ENCODE results near the gene SDR39U1.

The SDR39U1 gene

DNA sequence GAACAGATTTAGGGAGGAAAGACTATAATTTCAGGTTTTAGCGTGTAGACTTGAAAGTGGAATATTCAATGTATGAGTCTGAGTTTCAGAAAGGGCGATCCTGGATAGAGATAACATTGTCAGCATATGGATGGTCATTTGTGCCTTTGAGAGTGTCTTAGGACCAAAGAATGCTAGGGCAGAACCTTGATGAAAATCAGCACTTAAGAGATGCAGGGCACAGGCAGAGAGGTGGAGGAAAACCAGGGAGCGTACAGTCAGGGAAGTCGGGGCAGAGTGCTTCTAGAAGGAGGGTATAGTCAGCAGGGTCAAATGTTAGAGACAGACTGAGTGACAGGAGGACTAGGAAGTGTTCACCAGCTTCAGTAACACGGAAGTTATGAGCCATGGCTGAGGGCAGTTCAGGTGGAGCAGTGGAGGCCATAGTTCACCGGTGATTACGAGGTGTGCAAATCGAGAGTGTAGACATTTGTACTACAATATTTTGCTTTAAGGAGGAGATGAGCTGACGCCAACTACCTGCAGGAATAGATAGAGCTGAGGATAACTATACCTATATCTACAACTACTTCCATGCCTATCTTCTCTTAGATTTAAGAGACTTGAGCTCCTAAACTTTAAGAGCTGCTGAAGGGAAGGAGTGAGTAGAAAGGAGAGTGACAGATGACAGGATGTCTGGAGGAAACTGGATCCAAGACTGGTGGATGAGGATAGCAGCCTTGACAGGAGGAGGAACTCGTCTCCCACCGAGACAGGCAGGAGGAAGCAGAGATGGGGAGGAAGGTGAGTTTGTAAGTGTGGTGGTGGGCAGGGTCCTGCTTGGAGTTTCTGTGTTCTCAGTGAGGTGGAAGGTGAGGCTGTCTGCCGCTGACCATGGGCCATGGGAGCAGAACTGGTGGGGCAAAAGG, 19.6 kb downstream of the SDR39U1 start:
- no peak overlapping the region for H3K4me3 ChIP-seq (replicated peaks; ENCODE audit: low read depth, low read length)
- no peak for DNase-seq (ENCODE audit: extremely low read depth, insufficient read length)
- H3K36me3 ChIP-seq (ENCODE audit: control insufficient read depth, insufficient read depth, low read length): no peaks in the 10 kb centered on the region
- H3K27me3 ChIP-seq (replicated peaks; ENCODE audit: control insufficient read depth, insufficient read depth, low read length): no peaks in the 10 kb centered on the region; the same call in 1 of the 2 replicates
- TF ChIP-seq, protein P1, sequence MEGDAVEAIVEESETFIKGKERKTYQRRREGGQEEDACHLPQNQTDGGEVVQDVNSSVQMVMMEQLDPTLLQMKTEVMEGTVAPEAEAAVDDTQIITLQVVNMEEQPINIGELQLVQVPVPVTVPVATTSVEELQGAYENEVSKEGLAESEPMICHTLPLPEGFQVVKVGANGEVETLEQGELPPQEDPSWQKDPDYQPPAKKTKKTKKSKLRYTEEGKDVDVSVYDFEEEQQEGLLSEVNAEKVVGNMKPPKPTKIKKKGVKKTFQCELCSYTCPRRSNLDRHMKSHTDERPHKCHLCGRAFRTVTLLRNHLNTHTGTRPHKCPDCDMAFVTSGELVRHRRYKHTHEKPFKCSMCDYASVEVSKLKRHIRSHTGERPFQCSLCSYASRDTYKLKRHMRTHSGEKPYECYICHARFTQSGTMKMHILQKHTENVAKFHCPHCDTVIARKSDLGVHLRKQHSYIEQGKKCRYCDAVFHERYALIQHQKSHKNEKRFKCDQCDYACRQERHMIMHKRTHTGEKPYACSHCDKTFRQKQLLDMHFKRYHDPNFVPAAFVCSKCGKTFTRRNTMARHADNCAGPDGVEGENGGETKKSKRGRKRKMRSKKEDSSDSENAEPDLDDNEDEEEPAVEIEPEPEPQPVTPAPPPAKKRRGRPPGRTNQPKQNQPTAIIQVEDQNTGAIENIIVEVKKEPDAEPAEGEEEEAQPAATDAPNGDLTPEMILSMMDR (IDR thresholded peaks at IDR 0.05; ENCODE audit: insufficient read depth, low read length, poor library complexity, severe bottlenecking): no peak

DNA sequence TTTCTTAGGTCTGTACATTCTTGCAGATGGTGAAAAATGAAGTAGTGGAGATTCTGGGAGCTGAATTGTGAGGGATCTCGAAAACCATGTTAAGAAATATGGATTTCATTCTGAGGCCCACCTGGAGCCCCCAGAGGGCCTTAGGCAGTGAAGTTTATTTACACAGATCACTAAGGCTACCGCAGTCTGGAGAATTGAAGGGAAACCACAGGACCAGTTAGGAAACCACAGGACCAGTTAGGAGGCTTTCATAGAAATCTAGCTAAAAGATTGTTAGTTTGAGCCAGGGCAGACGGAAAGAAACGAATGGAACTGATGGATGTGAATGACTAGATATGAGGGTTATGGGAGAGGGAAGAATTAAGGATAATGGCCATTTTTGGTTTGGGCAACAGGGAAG, 20.3 kb downstream of the SDR39U1 start:
- H3K4me3 ChIP-seq (replicated peaks; ENCODE audit: low read depth, low read length): no peak overlapping the region
- DNase-seq (ENCODE audit: extremely low read depth, insufficient read length): no peak
- H3K27me3 ChIP-seq (replicated peaks; ENCODE audit: control insufficient read depth, insufficient read depth, low read length): no peaks in the 10 kb centered on the region; the same call in 1 of the 2 replicates
- TF ChIP-seq, protein P1 (IDR thresholded peaks at IDR 0.05; ENCODE audit: insufficient read depth, low read length, poor library complexity, severe bottlenecking): no peak
- H3K36me3 ChIP-seq (ENCODE audit: control insufficient read depth, insufficient read depth, low read length): no peaks in the 10 kb centered on the region

GRCh38 chr14:24418492-24418873, 24.1 kb downstream of the SDR39U1 start:
- Histone ChIP-seq H3K27me3 (replicated peaks; ENCODE audit: control insufficient read depth, insufficient read depth, low read length) (no peaks in the 10 kb centered on the region; the same call in 1 of the 2 replicates), H3K4me3 (replicated peaks; ENCODE audit: low read depth, low read length) (no peak overlapping the region), H3K36me3 (ENCODE audit: control insufficient read depth, insufficient read depth, low read length) (no peaks in the 10 kb centered on the region)
- TF ChIP-seq, protein P1 (IDR thresholded peaks at IDR 0.05; ENCODE audit: insufficient read depth, low read length, poor library complexity, severe bottlenecking): no peak
- DNase-seq (ENCODE audit: extremely low read depth, insufficient read length): no peak

GRCh38 chr14:24417832-24418491, 24.6 kb downstream of the SDR39U1 start:
- TF ChIP-seq, protein P1 (IDR thresholded peaks at IDR 0.05; ENCODE audit: insufficient read depth, low read length, poor library complexity, severe bottlenecking): no peak
- DNase-seq (ENCODE audit: extremely low read depth, insufficient read length): no peak

GRCh38 chr14:24416932-24417619, 25.5 kb downstream of the SDR39U1 start:
- Histone ChIP-seq H3K27me3 (replicated peaks; ENCODE audit: control insufficient read depth, insufficient read depth, low read length) (no peaks in the 10 kb centered on the region; the same call in 1 of the 2 replicates), H3K4me3 (replicated peaks; ENCODE audit: low read depth, low read length) (no peak overlapping the region), H3K36me3 (ENCODE audit: control insufficient read depth, insufficient read depth, low read length) (no peaks in the 10 kb centered on the region)
- no peak for DNase-seq (ENCODE audit: extremely low read depth, insufficient read length)
- TF ChIP-seq, protein P1 (IDR thresholded peaks at IDR 0.05; ENCODE audit: insufficient read depth, low read length, poor library complexity, severe bottlenecking): no peak

More at GRCh38 chr14:24417832-24418491, 24.6 kb downstream of the SDR39U1 start:
- H3K36me3 ChIP-seq (ENCODE audit: control insufficient read depth, insufficient read depth, low read length): no peaks in the 10 kb centered on the region
- H3K4me3 ChIP-seq (replicated peaks; ENCODE audit: low read depth, low read length): no peak overlapping the region
- H3K27me3 ChIP-seq (replicated peaks; ENCODE audit: control insufficient read depth, insufficient read depth, low read length): no peaks in the 10 kb centered on the region; the same call in 1 of the 2 replicates

Measured in GM06990 (cell line).